ENCODE measurements around the gene KRT3. TPM values are rescaled to one million over a fixed set of nuclear protein-coding genes. Genes with fewer than 3 reads are reported as not detected.

Gene KRT3
- total RNA-seq, 1 donor from 2014 or later: not detected

DNA sequence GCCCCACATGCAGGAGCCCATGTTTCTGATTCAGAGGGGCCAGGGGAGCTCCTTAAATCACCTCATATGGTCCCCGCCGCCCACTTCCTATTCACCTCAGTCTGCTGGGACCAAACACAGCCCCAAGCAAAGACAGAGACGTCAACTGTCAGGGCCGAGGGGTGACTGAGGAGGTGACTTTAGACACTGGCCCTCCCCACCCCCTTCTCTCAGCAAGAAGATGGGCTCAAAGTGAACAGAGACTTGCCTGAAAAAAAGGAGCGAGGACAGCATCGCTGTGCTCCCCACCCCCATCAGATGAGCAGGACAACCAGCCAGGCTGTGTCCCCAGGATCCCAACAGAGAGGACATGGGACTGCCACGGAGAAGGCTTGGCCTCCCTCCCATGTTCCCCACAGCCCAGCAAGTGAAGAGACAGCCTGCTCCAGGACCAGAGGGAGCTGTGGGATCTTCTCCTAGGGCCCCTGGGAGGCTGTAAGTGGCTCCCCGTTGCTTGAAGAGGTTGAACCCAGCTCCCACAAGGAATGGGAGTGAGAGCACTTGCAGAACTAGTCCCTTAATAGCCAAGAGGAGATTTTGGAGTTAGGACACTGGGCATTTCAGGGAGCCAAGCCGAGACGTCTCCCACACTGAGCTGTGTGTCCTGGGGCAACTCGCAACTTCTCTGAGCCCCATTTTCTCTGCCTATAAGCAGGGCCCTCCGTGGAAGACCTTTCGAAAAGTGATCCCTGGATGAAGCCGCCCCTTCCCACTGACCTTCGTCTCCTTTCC, 39.5 kb upstream of the KRT3 start:
- no peak for TF ChIP-seq CTCF (IDR thresholded peaks at IDR 0.05)
- H3K9me3 Mint-ChIP-seq: no peaks in the 10 kb centered on the region
- CTCF ChIA-PET: no interaction called here
- H3K27ac Mint-ChIP-seq: no peak overlapping the region
- ATAC-seq (ENCODE audit: low read depth): no peak
- DNase-seq: no peak
- intact Hi-C loops (cut with micrococcal nuclease): no loop called here
- H3K4me3 Mint-ChIP-seq: no peak overlapping the region
- no peaks in the 10 kb centered on the region for H3K4me1 Mint-ChIP-seq
- no peaks in the 10 kb centered on the region for H3K36me3 Mint-ChIP-seq (ENCODE audit: low read depth)
- POLR2A ChIA-PET: no interaction called here
- peaks cover 31% of the 10 kb centered on the region for H3K27me3 Mint-ChIP-seq

- H3K27ac Mint-ChIP-seq: no peak overlapping the region
- H3K4me3 Mint-ChIP-seq: no peak overlapping the region
- H3K9me3 Mint-ChIP-seq: no peaks in the 10 kb centered on the region
- no peak for ATAC-seq (ENCODE audit: low read depth)
- intact Hi-C loops (cut with micrococcal nuclease): no loop called here
- CTCF ChIA-PET: no interaction called here
- no peaks in the 10 kb centered on the region for H3K36me3 Mint-ChIP-seq (ENCODE audit: low read depth)
- TF ChIP-seq CTCF (IDR thresholded peaks at IDR 0.05): no peak
- POLR2A ChIA-PET: no interaction called here
- H3K4me1 Mint-ChIP-seq: no peaks in the 10 kb centered on the region
- peaks cover 27% of the 10 kb centered on the region for H3K27me3 Mint-ChIP-seq
- no peak for DNase-seq
These were observed 38.7 kb upstream of the KRT3 start for GRCh38 chr12:52834727-52835001.

GRCh38 chr12:52833922-52834726, 38.2 kb upstream of the KRT3 start, which contains the start of gene KRT79:
TSS of gene KRT79 (minus strand) at chr12:52834311. CDS start at chr12:52834260, 51 bp downstream.
- Mint-ChIP-seq H3K36me3 (ENCODE audit: low read depth) (no peaks in the 10 kb centered on the region), H3K27me3 (peaks cover 23% of the 10 kb centered on the region), H3K4me1 (no peaks in the 10 kb centered on the region), H3K27ac (no peak within 1 kb of the TSS), H3K4me3 (no peak within 1 kb of the TSS), H3K9me3 (no peaks in the 10 kb centered on the region)
- POLR2A ChIA-PET: no interaction called here
- ATAC-seq (ENCODE audit: low read depth) (no peak), DNase-seq (no peak)
- CTCF ChIA-PET: no interaction called here
- intact Hi-C loops (cut with micrococcal nuclease): no loop called here
- TF ChIP-seq CTCF (IDR thresholded peaks at IDR 0.05): no peak

GRCh38 chr12:52832985-52833905, 37.3 kb upstream of the KRT3 start:
- DNase-seq (no peak), ATAC-seq (ENCODE audit: low read depth) (no peak)
- CTCF ChIA-PET: interaction anchor here (1.0 kb wide), 1 partner anchor 13 kb away, joined by 3 read pairs; no protein-coding TSS in a partner anchor
- Mint-ChIP-seq H3K36me3 (ENCODE audit: low read depth) (no peaks in the 10 kb centered on the region), H3K27me3 (peaks cover 15% of the 10 kb centered on the region), H3K4me3 (no peak overlapping the region), H3K27ac (no peak overlapping the region), H3K9me3 (no peaks in the 10 kb centered on the region), H3K4me1 (no peaks in the 10 kb centered on the region)
- POLR2A ChIA-PET: no interaction called here
- intact Hi-C loops (cut with micrococcal nuclease): no loop called here
- TF ChIP-seq CTCF (IDR thresholded peaks at IDR 0.05): no peak
